Mesendoderm (in vitro differentiated cells): Measurements from ENCODE around the gene HAND1.

Experiments
- DNase-seq: peaks from one replicate; pipeline ENCODE4 v3.0.0; 2013
- H2AK5ac ChIP-seq: 2 replicates; pipeline ENCODE4 v1.6.1; 2013; ENCODE audit warnings: low read length, inconsistent platforms
- H2BK120ac ChIP-seq: 2 replicates; pipeline ENCODE4 v1.6.1; 2013; ENCODE audit warnings: low read depth, mild to moderate bottlenecking, low read length, moderate library complexity, mixed read lengths
- H2BK15ac ChIP-seq: replicated peaks from 2 replicates; pipeline ENCODE4 v1.6.1; 2013; ENCODE audit warnings: low read depth, mild to moderate bottlenecking, moderate library complexity
- H2BK5ac ChIP-seq: 2 replicates; pipeline ENCODE4 v1.6.1; 2013; ENCODE audit warnings: low read length, inconsistent platforms
- H3K18ac ChIP-seq: 2 replicates; pipeline ENCODE4 v1.6.1; 2013; ENCODE audit warnings: mild to moderate bottlenecking, low read length, mixed read lengths
- H3K23ac ChIP-seq: one replicate; pipeline ENCODE4 v1.6.1; 2013; ENCODE audit warnings: low read length
- H3K27ac ChIP-seq: 2 replicates; pipeline ENCODE4 v1.5.1; 2013; ENCODE audit warnings: low read depth, mild to moderate bottlenecking, inconsistent platforms, low read length, moderate library complexity
- H3K27me3 ChIP-seq: 2 replicates; pipeline ENCODE4 v1.6.1; 2013; ENCODE audit warnings: low read length, control low read depth, mild to moderate bottlenecking, inconsistent platforms; ENCODE audit not compliant: insufficient read depth, poor library complexity
- H3K36me3 ChIP-seq: 2 replicates; pipeline ENCODE4 v1.6.1; 2013; ENCODE audit warnings: low read length, inconsistent platforms; ENCODE audit not compliant: control insufficient read depth, insufficient read depth
- H3K4ac ChIP-seq: one replicate; pipeline ENCODE4 v1.6.1; 2013; ENCODE audit warnings: low read depth, mild to moderate bottlenecking, low read length, moderate library complexity
- H3K4me1 ChIP-seq: 2 replicates; pipeline ENCODE4 v1.6.1; 2013; ENCODE audit warnings: low read depth, low read length, inconsistent platforms; ENCODE audit not compliant: control insufficient read depth
- H3K4me2 ChIP-seq: 2 replicates; pipeline ENCODE4 v1.6.1; 2013; ENCODE audit warnings: low read length
- H3K4me3 ChIP-seq: 2 replicates; pipeline ENCODE4 v1.5.1; 2013; ENCODE audit warnings: mild to moderate bottlenecking, low read length
- H3K56ac ChIP-seq: one replicate; pipeline ENCODE4 v1.6.1; 2013; ENCODE audit warnings: low read length
- H3K79me1 ChIP-seq: 2 replicates; pipeline ENCODE4 v1.6.1; 2013; ENCODE audit warnings: low read length, inconsistent platforms
- H3K79me2 ChIP-seq: 2 replicates; pipeline ENCODE4 v1.6.1; 2013; ENCODE audit warnings: mild to moderate bottlenecking, low read length; ENCODE audit not compliant: control insufficient read depth, insufficient read depth
- H3K9ac ChIP-seq: 2 replicates; pipeline ENCODE4 v1.6.1; 2013; ENCODE audit warnings: low read length, inconsistent platforms
- H4K5ac ChIP-seq: one replicate; pipeline ENCODE4 v1.6.1; 2013; ENCODE audit warnings: low read length
- H4K8ac ChIP-seq: one replicate; pipeline ENCODE4 v1.6.1; 2013; ENCODE audit warnings: low read depth, mild to moderate bottlenecking, control low read depth, low read length, moderate library complexity
- WGBS: extraction: QIAGEN DNeasy Blood & Tissue Kit; methylation state at CpG from one replicate; pipeline ENCODE4 v1.1.7; 2013; ENCODE audit warnings: low lambda C conversion rate, missing lambda C conversion rate; ENCODE audit not compliant: insufficient coverage; ENCODE audit errors: extremely low coverage; 5-methylcytosine and 5-hydroxymethylcytosine counted together

Gene HAND1

GRCh38 chr5:154456540-154456939 lies 21.5 kb downstream of the HAND1 start:
- WGBS = no CpG with 5 or more reads among the region's 3 CpGs
- H2BK5ac ChIP-seq = no peak overlapping the region

DNA sequence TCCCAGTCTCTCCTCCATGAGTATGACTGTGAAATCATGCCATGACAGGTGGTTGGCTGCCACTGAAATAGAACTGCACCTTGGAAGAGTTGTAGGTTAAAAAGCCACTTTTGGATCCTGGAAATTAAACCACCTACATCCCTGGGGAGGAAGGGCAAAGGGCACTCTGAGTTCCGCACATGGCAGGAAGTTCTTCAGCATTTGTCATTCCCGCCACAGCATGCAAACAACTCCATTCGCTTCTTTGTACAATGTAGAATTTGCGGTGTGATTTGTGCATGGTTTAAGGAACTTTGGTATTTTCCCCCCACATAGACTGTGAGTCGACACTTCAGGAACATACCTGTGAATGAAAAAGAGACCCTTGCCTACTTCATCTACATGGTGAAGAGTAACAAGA lies 22.4 kb downstream of the HAND1 start:
- Histone ChIP-seq H3K79me2 (no peaks in the 10 kb centered on the region), H3K79me1 (no peaks in the 10 kb centered on the region), H2AK5ac (no peak overlapping the region), H3K18ac (no peak overlapping the region), H3K27me3 (no peaks in the 10 kb centered on the region), H2BK15ac (no peak overlapping the region), H3K4me2 (no peak overlapping the region), H2BK120ac (no peak overlapping the region), H3K4me3 (no peak overlapping the region), H3K4ac (no peak overlapping the region), H4K5ac (no peak overlapping the region), H3K36me3 (peaks cover 3% of the 10 kb centered on the region), H3K23ac (no peak overlapping the region), H4K8ac (no peak overlapping the region), H3K56ac (no peak overlapping the region), H2BK5ac (no peak overlapping the region), H3K27ac (no peak overlapping the region), H3K4me1 (no peaks in the 10 kb centered on the region), H3K9ac (no peak overlapping the region)
- WGBS = no CpG with 5 or more reads among the region's 5 CpGs
- DNase-seq = no peak

More at GRCh38 chr5:154456540-154456939, 21.5 kb downstream of the HAND1 start:
- H3K27me3 ChIP-seq = no peaks in the 10 kb centered on the region
- H3K36me3 ChIP-seq = peaks cover 3% of the 10 kb centered on the region
- H3K79me1 ChIP-seq = no peaks in the 10 kb centered on the region
- no peak overlapping the region for H4K8ac ChIP-seq
- no peaks in the 10 kb centered on the region for H3K4me1 ChIP-seq
- no peak overlapping the region for H2BK15ac ChIP-seq
- no peak overlapping the region for H4K5ac ChIP-seq
- H3K79me2 ChIP-seq = no peaks in the 10 kb centered on the region
- no peak overlapping the region for H3K4ac ChIP-seq
- no peak overlapping the region for H2AK5ac ChIP-seq
- H3K18ac ChIP-seq = no peak overlapping the region
- no peak overlapping the region for H3K23ac ChIP-seq
- H3K56ac ChIP-seq = no peak overlapping the region
- H2BK120ac ChIP-seq = no peak overlapping the region
- no peak overlapping the region for H3K4me3 ChIP-seq
- no peak overlapping the region for H3K27ac ChIP-seq
- H3K4me2 ChIP-seq = no peak overlapping the region
- H3K9ac ChIP-seq = no peak overlapping the region
- DNase-seq = no peak

DNA sequence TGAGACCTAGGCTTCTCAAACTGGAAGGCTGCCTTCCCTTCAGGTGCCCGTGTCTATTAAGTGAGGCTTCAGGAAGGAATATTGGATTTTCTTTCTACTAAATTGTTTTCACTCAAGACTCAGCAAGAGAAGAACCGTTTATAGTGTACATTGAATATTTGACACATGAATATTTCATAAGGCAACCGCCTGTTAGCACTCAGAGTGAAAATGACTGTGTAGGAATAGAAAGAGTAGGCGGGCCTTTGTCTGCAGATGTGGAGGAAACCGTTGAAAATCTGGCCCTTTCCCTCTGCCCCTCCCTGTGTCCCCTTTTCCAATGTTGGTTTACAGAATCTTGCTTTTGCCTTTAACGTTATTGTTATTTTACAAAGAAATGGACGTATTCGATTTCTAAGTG lies 26.1 kb downstream of the HAND1 start:
- Histone ChIP-seq H3K9ac (no peak overlapping the region), H3K27me3 (no peaks in the 10 kb centered on the region), H3K4me1 (no peaks in the 10 kb centered on the region), H2BK5ac (no peak overlapping the region), H3K18ac (no peak overlapping the region), H3K27ac (no peak overlapping the region), H3K4ac (no peak overlapping the region), H3K4me2 (no peak overlapping the region), H2BK120ac (no peak overlapping the region), H3K4me3 (no peak overlapping the region), H2BK15ac (no peak overlapping the region), H3K79me2 (peaks cover 6% of the 10 kb centered on the region), H4K8ac (no peak overlapping the region), H3K79me1 (peaks cover 8% of the 10 kb centered on the region), H2AK5ac (no peak overlapping the region), H3K36me3 (peaks cover 3% of the 10 kb centered on the region), H3K56ac (no peak overlapping the region), H3K23ac (no peak overlapping the region), H4K5ac (no peak overlapping the region)
- no peak for DNase-seq
- WGBS = no CpG with 5 or more reads among the region's 8 CpGs

GRCh38 chr5:154449786-154450185 lies 28.2 kb downstream of the HAND1 start:
- Histone ChIP-seq H3K18ac (no peak overlapping the region), H3K4ac (no peak overlapping the region), H3K9ac (no peak overlapping the region), H3K4me2 (no peak overlapping the region), H4K8ac (no peak overlapping the region), H4K5ac (no peak overlapping the region), H3K36me3 (peaks cover 3% of the 10 kb centered on the region), H3K23ac (no peak overlapping the region), H3K56ac (no peak overlapping the region), H2BK120ac (no peak overlapping the region), H2BK5ac (no peak overlapping the region), H3K79me2 (peaks cover 6% of the 10 kb centered on the region), H3K4me1 (peaks cover under 1% of the 10 kb centered on the region), H3K4me3 (no peak overlapping the region), H3K27me3 (no peaks in the 10 kb centered on the region), H3K79me1 (peaks cover 8% of the 10 kb centered on the region), H2BK15ac (no peak overlapping the region), H2AK5ac (no peak overlapping the region), H3K27ac (no peak overlapping the region)
- DNase-seq = no peak
- no CpG with 5 or more reads among the region's 2 CpGs for WGBS

DNA sequence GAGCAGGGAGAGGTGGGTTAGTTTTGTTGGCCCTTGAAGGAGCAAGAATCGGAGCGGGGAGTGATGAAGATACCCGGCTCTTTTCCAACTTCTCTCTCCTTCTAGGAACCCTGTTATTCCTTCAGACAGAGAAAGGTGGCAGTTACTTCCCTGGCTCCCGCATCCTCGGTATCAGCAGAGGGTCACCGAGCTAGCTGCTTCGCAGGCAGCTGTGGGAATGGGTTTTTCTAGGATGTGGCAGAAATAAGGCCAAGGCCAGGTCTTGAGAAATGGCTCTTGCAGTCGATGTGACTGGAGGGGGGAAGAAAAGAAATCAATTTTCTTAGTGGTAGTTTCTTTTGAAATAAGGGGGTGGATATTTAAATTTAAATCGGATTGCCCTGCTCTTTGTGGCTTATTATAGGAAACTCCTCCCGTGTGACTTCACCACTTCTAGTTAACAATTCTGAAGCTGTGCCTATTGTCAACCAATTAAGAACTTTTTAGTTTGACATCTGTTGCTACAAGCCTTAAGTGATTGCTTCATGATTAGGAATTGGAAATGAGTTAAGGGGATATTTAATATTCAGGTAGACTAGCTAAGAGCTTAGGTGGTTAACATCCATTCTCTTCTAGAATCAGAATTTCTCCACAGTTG lies 30.8 kb downstream of the HAND1 start:
- Histone ChIP-seq H2AK5ac (no peak overlapping the region), H3K56ac (peak overlapping the region; percentile 18), H3K4me3 (peak overlapping the region; percentile 68), H2BK120ac (no peak overlapping the region), H3K23ac (no peak overlapping the region), H3K18ac (no peak overlapping the region), H2BK15ac (no peak overlapping the region), H3K79me1 (peaks cover 8% of the 10 kb centered on the region), H3K27me3 (no peaks in the 10 kb centered on the region), H2BK5ac (no peak overlapping the region), H4K5ac (no peak overlapping the region), H3K36me3 (peaks cover 2% of the 10 kb centered on the region), H3K9ac (peak overlapping the region; percentile 72), H4K8ac (no peak overlapping the region), H3K27ac (no peak overlapping the region), H3K4me2 (peak overlapping the region; percentile 73), H3K79me2 (peaks cover 6% of the 10 kb centered on the region), H3K4ac (no peak overlapping the region), H3K4me1 (peaks cover 3% of the 10 kb centered on the region)
- no CpG with 5 or more reads among the region's 10 CpGs for WGBS
- no peak for DNase-seq
